Stimulated activated CD4-positive, alpha-beta T cell treated with anti-CD3 and anti-CD28 coated beads, TNF-alpha, amount 100 ng/mL, for 1 hour (primary cell): ENCODE results near the gene FANCC.
"Not testable (repeated sequence)": the region's sequence is repeated elsewhere in the genome, so short reads cannot be mapped to it uniquely, and the experiment has no call there.

ENCODE experiments used
- DNase-seq, 3 donors: peaks; one replicate each; pipeline ENCODE4 v3.0.0-alpha.2; 2020; ENCODE audit warnings: low read depth in 3 of 3, low spot score in 1 of 3

The FANCC gene

GRCh38 chr9:95239071-95239470 lies 78.4 kb downstream of the FANCC start:
- no peak for DNase-seq

- DNase-seq: no peak
These were observed 80.2 kb downstream of the FANCC start for GRCh38 chr9:95237336-95237735.

- DNase-seq: no peak
These were observed 87.5 kb downstream of the FANCC start for GRCh38 chr9:95230046-95230445.

DNA sequence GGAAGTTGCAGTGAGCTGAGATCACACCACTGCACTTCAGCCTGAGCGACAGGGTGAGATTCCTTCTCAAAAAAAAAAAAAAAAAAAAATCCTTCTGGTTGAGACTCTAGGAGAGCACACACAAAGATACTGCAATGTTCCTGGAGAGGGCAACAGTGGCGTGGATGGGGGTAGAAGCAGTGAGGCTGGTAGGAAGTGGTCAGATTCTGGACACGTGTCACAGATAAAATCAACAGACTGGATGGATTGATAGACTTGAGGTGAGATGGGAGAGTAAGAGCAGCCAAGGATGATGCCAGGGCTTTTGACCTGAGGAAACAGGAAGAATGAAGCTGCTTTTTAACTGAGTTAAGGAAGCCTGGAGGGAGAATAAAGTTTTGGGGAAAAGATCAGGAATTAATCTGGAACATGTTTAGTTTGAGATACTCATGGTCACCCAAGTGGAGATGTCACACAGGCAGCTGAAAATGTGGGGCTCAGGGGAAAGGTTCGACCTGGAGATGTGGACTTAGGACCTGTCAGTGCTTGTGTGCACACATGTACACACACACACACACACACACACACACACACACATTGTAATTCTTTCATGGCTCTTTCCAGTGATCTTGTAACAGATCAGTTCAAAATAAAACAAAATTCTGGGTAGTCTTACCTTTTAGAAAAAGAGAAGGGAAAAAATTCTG lies 88.1 kb downstream of the FANCC start:
- DNase-seq: no peak

DNA sequence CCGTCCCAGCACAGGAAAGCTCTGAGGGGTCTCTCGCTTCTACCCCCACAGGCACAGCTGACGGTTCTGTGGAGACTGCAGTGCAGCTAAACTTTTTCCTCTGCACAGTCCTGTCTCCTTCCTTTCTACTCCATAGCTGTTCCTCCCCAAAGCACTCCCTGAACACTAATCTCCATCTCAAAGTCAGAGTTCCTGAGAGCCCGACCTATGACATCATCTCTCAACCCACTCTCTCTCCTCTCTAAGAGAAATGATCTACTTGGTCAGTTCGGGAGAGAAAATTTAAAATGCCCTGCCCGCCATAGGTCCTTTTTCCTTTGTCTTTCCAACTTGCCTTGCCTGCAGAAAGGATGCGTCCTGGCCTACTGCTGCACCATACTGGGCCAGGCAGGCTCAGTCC lies 90.6 kb downstream of the FANCC start:
- no peak for DNase-seq

GRCh38 chr9:95225726-95226106 lies 91.8 kb downstream of the FANCC start:
- no peak for DNase-seq

DNA sequence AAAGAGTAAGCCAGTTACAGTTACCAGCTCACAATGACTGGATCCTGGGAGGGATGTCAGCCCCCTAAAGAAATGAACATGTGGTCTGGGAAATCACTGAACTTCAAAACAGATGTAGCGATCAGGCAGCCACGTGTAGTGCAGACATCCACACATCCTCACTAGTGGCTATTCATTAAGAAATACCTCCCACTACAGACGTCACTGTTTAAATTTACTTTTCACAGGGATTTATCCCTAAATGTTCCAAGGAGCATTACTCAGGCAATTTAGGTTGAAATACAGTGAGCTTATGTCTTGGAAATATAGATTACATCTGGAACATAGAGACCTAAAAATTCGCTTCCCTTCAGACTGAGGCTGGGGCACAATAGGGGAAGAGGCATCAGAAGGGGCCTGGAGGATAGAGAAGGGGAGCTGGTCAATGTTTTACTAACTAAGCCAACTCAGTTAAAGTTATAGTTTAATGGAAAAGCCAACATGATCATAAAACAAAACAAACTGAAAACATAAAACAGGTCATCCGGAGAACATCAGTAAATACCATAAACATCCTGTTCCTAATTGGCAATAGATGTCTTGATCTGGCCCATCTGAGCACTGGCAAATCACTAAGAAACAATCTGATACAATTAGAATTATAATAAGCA lies 92.3 kb downstream of the FANCC start:
- no peak for DNase-seq

DNA sequence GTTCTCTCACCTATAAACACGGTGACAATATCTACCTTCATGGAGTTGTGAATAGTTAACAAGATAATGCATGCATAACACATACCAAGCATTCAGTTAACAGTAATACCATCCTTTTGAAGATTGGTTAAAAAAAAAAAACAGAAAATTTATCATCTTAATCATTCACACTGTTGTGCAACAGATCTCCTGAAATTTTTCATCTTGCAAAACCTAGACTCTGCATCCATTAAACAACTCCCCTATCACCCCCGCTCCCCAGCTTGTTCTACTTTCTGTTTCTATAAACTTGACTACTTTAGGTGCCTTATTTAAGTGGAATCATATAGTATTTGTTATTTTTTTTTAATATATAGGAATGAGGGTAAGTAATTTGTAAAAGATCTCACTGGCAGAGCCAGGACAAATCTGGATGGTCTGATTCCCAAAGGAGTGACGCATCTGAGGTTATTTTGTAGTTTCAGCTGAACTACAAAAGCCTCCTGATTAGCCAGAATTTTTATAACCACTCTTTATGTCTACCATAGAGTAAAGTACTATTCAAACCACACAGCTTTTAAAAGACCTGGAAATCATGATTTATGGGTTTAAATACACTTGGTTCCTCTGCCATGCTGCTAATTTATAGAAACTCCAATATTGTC lies 93.0 kb downstream of the FANCC start:
- no peak for DNase-seq

- DNase-seq: not testable (repeated sequence)
These were observed 97.2 kb downstream of the FANCC start for GRCh38 chr9:95220352-95220751.

GRCh38 chr9:95218773-95219172 lies 98.7 kb downstream of the FANCC start:
- DNase-seq: no peak

- no peak for DNase-seq
These were observed 99.6 kb downstream of the FANCC start for GRCh38 chr9:95217936-95218335.

- DNase-seq: no peak
These were observed 102.1 kb downstream of the FANCC start for GRCh38 chr9:95215336-95215898.

GRCh38 chr9:95213117-95213516 lies 104.4 kb downstream of the FANCC start:
- no peak for DNase-seq

- DNase-seq: no peak
These were observed 106.5 kb downstream of the FANCC start for GRCh38 chr9:95211028-95211427.

GRCh38 chr9:95207403-95207802 lies 110.1 kb downstream of the FANCC start:
- DNase-seq: no peak

- no peak for DNase-seq
These were observed 111.4 kb downstream of the FANCC start for GRCh38 chr9:95206143-95206542.

DNA sequence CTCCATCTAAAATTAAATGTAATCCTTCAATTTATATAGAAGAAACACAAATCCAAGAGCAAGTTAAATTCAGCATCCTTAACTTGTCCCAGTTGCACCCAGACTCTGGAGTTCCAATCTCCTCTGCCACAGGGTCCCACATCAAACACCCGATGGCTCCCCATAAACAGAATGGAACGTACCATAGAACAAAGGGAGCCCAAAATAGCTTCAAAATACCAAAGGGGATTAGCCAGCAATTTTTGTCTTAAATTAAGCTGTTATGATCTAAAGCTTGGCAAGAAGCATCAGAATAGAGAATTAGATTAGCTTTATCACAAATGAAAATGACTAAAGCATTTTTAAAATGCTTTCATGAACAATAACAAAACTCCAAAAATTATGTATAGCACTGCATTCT lies 112.8 kb downstream of the FANCC start:
- no peak for DNase-seq

GRCh38 chr9:95204310-95204709 lies 113.2 kb downstream of the FANCC start:
- DNase-seq: no peak

DNA sequence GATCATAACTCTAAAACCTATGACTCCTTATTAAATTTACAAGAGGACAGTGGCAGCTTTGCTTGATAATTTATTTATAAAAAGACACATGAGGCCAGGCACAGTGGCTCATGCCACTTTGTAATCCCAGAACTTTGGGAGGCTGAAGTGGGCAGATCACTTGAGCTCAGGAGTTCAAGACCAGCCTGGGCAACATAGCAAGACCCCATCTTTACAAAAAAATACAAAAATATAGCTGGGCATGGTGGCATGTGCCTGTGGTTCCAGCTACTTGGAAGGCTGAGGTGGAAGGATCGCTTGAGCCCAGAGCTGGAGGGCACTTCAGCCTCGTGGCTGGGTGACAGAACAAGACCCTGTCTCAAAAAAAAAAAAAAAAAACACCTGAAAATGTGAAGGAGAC lies 114.5 kb downstream of the FANCC start:
- DNase-seq: not testable (repeated sequence)

DNA sequence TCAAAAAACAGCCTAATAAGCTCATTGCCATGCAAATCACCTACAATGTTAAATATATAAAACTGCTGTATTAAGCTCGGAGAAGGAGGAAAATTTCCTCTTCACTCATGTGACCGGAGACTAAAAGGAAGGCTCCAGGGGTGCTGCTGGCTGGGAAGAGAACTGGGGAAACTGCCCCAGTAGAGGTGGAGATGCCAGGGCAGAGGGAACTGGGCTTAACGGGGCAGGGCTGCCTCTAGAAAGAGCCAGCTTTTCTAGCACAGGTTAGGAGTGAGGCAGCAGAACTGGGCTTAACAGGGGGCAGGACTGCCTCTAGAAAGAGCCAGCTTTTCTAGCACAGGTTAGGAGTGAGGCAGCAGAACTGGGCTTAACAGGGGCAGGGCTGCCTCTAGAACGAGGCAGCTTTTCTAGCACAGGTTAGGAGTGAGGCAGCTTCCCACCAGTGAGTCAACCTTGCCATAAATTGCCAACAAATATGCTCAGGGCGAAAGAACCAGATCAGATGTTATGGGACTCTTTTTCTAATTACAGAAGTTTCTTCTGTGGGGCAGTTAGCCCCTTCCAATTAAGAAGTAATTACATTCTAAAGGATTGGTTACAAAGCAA lies 115.3 kb downstream of the FANCC start:
- no peak for DNase-seq

DNA sequence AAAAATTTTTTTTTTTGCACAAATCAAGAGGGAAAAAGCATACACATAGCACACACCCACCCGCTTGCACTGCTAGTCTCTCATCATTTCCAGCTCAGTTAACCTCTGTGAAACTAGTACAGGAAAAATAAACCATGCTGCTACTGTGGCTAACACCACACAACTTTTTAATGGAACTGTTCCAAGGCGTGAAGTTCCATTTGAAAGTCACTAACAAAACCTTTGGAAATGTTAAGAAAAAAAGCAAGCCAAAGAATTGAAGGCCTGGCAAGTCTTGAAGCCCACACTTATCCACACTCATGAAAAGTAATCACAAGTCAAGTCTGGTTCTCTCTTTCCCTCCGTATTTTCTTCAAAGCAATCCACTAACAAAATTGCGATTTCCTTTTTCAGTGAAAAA lies 116.3 kb downstream of the FANCC start:
- no peak for DNase-seq
